CD8-positive, alpha-beta memory T cell (primary cell): Measurements from ENCODE around the gene KDM1B. TPM values are rescaled to one million over a fixed set of nuclear protein-coding genes. Genes with fewer than 3 reads are reported as not detected.
"Not testable (repeated sequence)": the region's sequence is repeated elsewhere in the genome, so short reads cannot be mapped to it uniquely, and the experiment has no call there.

Source experiments
- CTCF ChIA-PET: fragments of 350-600 bp; sonication (Branson Sonifier 250); formaldehyde crosslinking; loops from one replicate; lab custom pipeline; 2021; ENCODE audit warnings: antibody characterized with exemption; lab: Charles Lee
- POLR2A ChIA-PET: fragments of 350-600 bp; sonication (Branson Sonifier 250); formaldehyde crosslinking; loops from one replicate; lab custom pipeline; 2021; ENCODE audit warnings: antibody characterized with exemption; lab: Charles Lee
- DNase-seq, 5 donors: peaks; one replicate each; pipeline versions ENCODE4 v3.0.0 to v3.0.0-alpha.2; 2020 to 2022; ENCODE audit warnings: mixed read lengths in 1 of 5
- H3K27ac ChIP-seq: one replicate; pipeline ENCODE4 v1.7.0; 2013; ENCODE audit warnings: low read depth, mild to moderate bottlenecking, low read length, moderate library complexity
- H3K27me3 ChIP-seq: 2 replicates; pipeline ENCODE4 v1.7.0; 2013; ENCODE audit warnings: low read length, mild to moderate bottlenecking; ENCODE audit not compliant: insufficient read depth, poor library complexity, severe bottlenecking
- H3K36me3 ChIP-seq: 2 replicates; pipeline ENCODE4 v1.7.0; 2013; ENCODE audit warnings: mild to moderate bottlenecking, low read length, moderate library complexity; ENCODE audit not compliant: insufficient read depth
- H3K4me1 ChIP-seq: 2 replicates; pipeline ENCODE4 v1.7.0; 2013; ENCODE audit warnings: mild to moderate bottlenecking, low read length, moderate library complexity; ENCODE audit not compliant: insufficient read depth
- H3K4me3 ChIP-seq: 2 replicates; pipeline ENCODE4 v1.7.0; 2013; ENCODE audit warnings: mild to moderate bottlenecking, low read length
- H3K9me3 ChIP-seq: 2 replicates; pipeline ENCODE4 v1.7.0; 2013; ENCODE audit warnings: mild to moderate bottlenecking, low read length
- H3K27ac Mint-ChIP-seq, 8 donors: one replicate each; pipeline ENCODE4 v1.8.0; 2020 to 2021; ENCODE audit warnings: mixed read lengths in 8 of 8, mild to moderate bottlenecking in 6 of 8, inconsistent platforms in 3 of 8, moderate library complexity in 3 of 8
- H3K27me3 Mint-ChIP-seq, 2 donors: one replicate each; pipeline ENCODE4 v1.8.0; 2020 to 2021; ENCODE audit warnings: mixed read lengths in 2 of 2, mild to moderate bottlenecking in 1 of 2, moderate library complexity in 1 of 2
- H3K36me3 Mint-ChIP-seq, 3 donors: one replicate each; pipeline ENCODE4 v1.8.0; 2020 to 2021; ENCODE audit warnings: mixed read lengths in 3 of 3, inconsistent platforms in 1 of 3, mild to moderate bottlenecking in 1 of 3
- H3K4me1 Mint-ChIP-seq, 3 donors: one replicate each; pipeline ENCODE4 v1.8.0; 2020 to 2021; ENCODE audit warnings: mixed read lengths in 3 of 3, inconsistent platforms in 1 of 3, mild to moderate bottlenecking in 1 of 3
- H3K4me3 Mint-ChIP-seq, 7 donors: one replicate each; pipeline ENCODE4 v1.8.0; 2020 to 2021; ENCODE audit warnings: mixed read lengths in 7 of 7, mild to moderate bottlenecking in 6 of 7, moderate library complexity in 4 of 7, inconsistent platforms in 2 of 7
- H3K9me3 Mint-ChIP-seq, 5 donors: one replicate each; pipeline ENCODE4 v1.8.0; 2020 to 2022; ENCODE audit warnings: mixed read lengths in 5 of 5, mild to moderate bottlenecking in 3 of 5, moderate library complexity in 2 of 5, inconsistent platforms in 1 of 5
- polyA plus RNA-seq: library from polyadenylated mRNA; unstranded; fragments of 300-500 nt; fragmentation: Illumina TruSeq; gene quantifications from one replicate; pipeline ENCODE4 v1.2.3, GENCODE V29; 2021
- total RNA-seq, 2 experiments: library from RNA; stranded (reverse); gene quantifications; one replicate each; pipeline ENCODE4 v1.2.3, GENCODE V29; 2021

The KDM1B gene
- total and polyA plus RNA-seq, 3 experiments from 2014 or later = 0.84 to 13.4 (median 12.6) TPM

DNA sequence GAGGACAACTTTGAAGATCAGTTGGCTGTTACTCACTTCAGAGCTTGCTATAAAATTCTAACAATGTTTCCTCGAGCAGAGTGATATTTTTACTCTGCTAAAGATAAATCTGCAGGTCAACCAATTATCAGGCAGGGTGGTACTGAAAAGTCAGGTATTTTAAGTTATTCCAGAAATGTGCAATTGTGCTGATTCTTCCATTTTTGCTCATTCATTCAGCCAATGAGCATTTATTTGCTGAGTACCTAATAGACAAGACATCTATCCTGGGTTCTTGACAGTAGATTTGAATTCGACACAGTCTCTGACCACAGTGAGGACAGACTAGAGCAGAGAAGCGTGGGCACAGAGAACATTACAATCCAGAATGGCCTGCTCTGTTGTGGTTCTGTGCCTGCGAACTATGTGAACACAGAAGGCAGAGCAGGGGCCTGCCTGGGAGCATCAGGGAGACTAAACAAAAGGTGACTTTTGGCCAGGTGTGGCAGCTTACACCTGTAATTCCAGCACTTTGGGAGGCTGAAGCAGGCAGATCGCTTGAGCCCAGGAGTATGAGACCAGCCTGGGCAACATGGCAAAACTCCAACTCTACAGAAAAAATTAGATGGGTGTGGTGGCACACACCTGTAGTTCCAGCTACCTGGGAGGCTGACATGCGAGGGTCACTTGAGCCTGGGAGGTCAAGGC is 15.1 kb upstream of the KDM1B start:
- Mint-ChIP-seq H3K9me3 (no peaks in the 10 kb centered on the region), H3K27me3 (no peaks in the 10 kb centered on the region), H3K36me3 (peaks cover 20 to 80% (median 33%) of the 10 kb centered on the region in 3 donors), H3K27ac (no peak overlapping the region), H3K4me1 (peaks cover 0 to 4% (median 3%) of the 10 kb centered on the region in 3 donors), H3K4me3 (no peak overlapping the region)
- POLR2A ChIA-PET = no interaction called here
- Histone ChIP-seq H3K27ac (no peak overlapping the region), H3K27me3 (no peaks in the 10 kb centered on the region), H3K4me3 (no peak overlapping the region), H3K4me1 (no peaks in the 10 kb centered on the region), H3K36me3 (peaks cover 11% of the 10 kb centered on the region), H3K9me3 (no peaks in the 10 kb centered on the region)
- CTCF ChIA-PET = no interaction called here
- DNase-seq = no peak

DNA sequence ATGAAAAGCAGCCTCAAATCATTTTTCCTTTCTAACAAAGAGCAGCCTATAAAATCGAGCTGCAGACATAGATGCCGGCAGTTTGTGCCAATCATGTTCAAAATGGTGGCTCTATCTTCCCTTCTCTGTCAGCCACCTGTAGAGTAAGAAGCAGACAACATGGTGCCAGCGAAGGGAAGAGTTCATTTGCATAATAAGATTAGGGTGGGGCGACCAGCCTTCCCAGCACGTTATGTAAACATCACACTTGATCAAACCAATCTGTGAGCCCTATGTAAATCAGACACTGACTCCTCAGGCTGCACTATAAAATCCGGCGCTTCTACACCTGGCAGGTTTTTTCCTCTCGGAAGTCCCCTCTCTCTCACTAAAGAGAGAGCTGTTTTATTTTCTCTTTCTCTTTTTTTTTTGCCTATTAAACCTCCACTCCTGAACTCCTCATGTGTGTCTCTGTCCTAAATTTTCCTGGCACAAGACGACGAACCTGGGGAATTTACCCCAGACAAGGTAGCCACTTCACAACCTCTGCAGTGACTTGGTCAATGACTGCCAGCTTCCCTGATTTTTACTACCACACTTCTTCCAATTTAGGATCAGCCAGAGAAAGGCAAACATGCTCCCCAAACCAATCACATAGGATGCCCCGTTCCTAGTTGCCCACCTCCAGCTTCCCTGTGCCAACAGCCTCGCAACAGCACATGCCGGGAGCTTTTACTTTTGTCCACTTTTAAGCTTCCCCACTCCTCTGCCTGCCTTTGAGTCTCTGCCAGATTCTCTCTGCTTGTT is 13.2 kb upstream of the KDM1B start:
- Histone ChIP-seq H3K27me3 (no peaks in the 10 kb centered on the region), H3K4me3 (no peak overlapping the region), H3K27ac (no peak overlapping the region), H3K4me1 (no peaks in the 10 kb centered on the region), H3K9me3 (no peaks in the 10 kb centered on the region), H3K36me3 (peaks cover 14% of the 10 kb centered on the region)
- Mint-ChIP-seq H3K27me3 (no peaks in the 10 kb centered on the region), H3K9me3 (no peaks in the 10 kb centered on the region), H3K36me3 (peaks cover 21 to 79% (median 29%) of the 10 kb centered on the region in 3 donors), H3K27ac (peak overlapping the region in 2 of 8 donors; percentile 36 to 37), H3K4me1 (no peaks in the 10 kb centered on the region), H3K4me3 (no peak overlapping the region)
- no peak for DNase-seq
- CTCF ChIA-PET = no interaction called here
- POLR2A ChIA-PET = no interaction called here

DNA sequence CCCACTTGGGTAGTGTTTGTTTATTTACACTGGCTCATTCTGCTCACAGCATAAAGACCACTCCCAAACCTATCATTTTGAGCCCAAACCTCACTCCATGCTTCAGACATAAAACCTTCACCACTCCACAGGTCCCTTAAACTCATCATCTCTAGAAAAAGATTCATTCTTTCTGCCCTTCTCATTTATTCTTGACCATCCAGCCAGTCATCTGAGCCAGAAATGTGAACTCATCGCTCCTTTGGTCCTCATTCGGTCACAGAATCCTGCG is 12.7 kb upstream of the KDM1B start:
- H3K36me3 Mint-ChIP-seq = peaks cover 27 to 79% (median 30%) of the 10 kb centered on the region in 3 donors
- no peaks in the 10 kb centered on the region for H3K9me3 Mint-ChIP-seq
- H3K9me3 ChIP-seq = no peaks in the 10 kb centered on the region
- H3K27me3 Mint-ChIP-seq = no peaks in the 10 kb centered on the region
- H3K27ac Mint-ChIP-seq = peak overlapping the region in 1 of 8 donors; percentile 37
- ChIA-PET POLR2A (no interaction called here), CTCF (no interaction called here)
- H3K4me3 ChIP-seq = no peak overlapping the region
- H3K36me3 ChIP-seq = peaks cover 14% of the 10 kb centered on the region
- H3K27me3 ChIP-seq = no peaks in the 10 kb centered on the region
- H3K4me1 Mint-ChIP-seq = no peaks in the 10 kb centered on the region
- DNase-seq = no peak
- no peaks in the 10 kb centered on the region for H3K4me1 ChIP-seq
- no peak overlapping the region for H3K4me3 Mint-ChIP-seq
- no peak overlapping the region for H3K27ac ChIP-seq

DNA sequence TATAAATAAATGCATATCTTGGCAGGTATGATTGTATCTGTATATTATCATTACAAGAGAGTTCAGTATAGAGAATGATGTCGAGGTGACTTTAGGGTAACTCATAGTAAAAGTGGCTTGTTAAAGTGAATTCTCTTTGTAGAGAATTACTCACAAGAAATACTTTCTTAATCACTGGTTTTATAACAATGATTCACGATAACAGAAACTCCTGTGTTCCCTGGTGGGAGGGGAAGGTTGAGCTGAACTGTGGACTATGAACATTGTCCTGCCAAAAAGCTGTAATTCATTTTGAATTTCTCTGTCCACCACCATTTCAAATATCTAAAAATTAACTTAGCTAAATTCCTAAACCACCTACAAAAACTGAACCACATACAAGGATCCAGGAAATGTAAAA is 8.1 kb upstream of the KDM1B start:
- Mint-ChIP-seq H3K9me3 (no peaks in the 10 kb centered on the region), H3K27me3 (no peaks in the 10 kb centered on the region), H3K4me3 (no peak overlapping the region), H3K4me1 (peaks cover 3 to 8% (median 6%) of the 10 kb centered on the region in 3 donors), H3K27ac (no peak overlapping the region), H3K36me3 (peaks cover 26 to 54% (median 28%) of the 10 kb centered on the region in 3 donors)
- DNase-seq = no peak
- H3K4me1 ChIP-seq = no peaks in the 10 kb centered on the region
- no peaks in the 10 kb centered on the region for H3K27me3 ChIP-seq
- no peak overlapping the region for H3K4me3 ChIP-seq
- ChIA-PET POLR2A (interaction anchor here (0.7 kb wide), 1 partner anchor 353 kb away, joined by 3 read pairs; no protein-coding TSS in a partner anchor), CTCF (no interaction called here)
- H3K36me3 ChIP-seq = peaks cover 14% of the 10 kb centered on the region
- no peak overlapping the region for H3K27ac ChIP-seq
- no peaks in the 10 kb centered on the region for H3K9me3 ChIP-seq

DNA sequence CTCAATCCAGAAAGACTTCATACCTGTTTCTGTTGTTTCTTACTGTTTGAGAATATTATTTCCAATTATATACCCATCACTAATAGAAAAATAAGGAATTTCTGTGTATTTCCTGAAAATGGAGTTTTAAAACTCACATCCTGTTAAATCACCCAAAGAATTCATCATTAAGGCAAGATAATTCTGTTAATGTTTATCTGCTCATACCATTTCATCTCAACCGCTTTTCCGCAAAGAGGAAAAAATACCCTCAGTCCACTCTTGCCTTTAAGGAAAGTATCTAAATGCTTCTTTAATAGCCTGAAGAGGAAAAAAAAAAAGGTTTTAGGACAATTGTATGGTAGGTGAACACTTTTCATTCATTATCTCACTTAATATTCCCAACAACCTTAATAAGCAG is 7.6 kb upstream of the KDM1B start:
- ChIA-PET POLR2A (interaction anchor here (0.7 kb wide), 1 partner anchor 354 kb away, joined by 3 read pairs; no protein-coding TSS in a partner anchor), CTCF (no interaction called here)
- H3K27ac Mint-ChIP-seq = no peak overlapping the region
- Histone ChIP-seq H3K27me3 (no peaks in the 10 kb centered on the region), H3K27ac (no peak overlapping the region), H3K36me3 (peaks cover 12% of the 10 kb centered on the region), H3K4me1 (peaks cover under 1% of the 10 kb centered on the region), H3K4me3 (no peak overlapping the region), H3K9me3 (no peaks in the 10 kb centered on the region)
- no peak for DNase-seq
- no peaks in the 10 kb centered on the region for H3K9me3 Mint-ChIP-seq
- no peaks in the 10 kb centered on the region for H3K27me3 Mint-ChIP-seq
- no peak overlapping the region for H3K4me3 Mint-ChIP-seq
- H3K36me3 Mint-ChIP-seq = peaks cover 23 to 49% (median 23%) of the 10 kb centered on the region in 3 donors
- H3K4me1 Mint-ChIP-seq = peaks cover 5 to 12% (median 10%) of the 10 kb centered on the region in 3 donors

DNA sequence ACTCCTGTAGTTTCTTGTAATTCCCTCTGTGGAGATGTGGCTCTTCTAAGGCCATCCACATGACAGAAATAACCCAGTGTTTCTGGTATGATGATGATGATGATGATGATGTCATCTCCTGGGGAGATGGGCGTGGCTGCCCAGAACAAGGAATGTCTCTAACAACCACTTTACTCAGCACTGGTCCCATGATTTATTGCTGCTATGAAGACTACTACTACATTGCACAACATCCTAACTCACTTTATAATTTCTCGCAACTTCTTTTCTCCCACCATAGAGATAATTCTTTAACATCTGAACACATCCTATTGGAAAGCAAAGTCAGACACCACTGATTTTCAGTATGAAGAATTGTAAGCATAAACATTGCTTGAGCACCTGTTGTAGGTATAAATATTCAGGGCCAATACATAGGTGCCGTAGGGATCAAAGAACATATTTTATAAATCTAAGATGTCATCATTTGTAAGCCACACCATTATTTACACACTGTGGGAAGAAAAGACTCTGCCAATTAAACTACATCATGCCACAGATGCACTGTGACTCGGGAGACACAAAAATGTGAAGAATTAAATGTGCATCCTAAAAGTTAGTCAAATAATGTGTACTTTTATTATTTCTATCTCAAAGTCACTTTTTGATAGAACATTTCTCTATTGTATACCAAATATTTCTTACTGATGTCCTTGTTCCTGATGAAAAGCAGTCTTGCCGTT is 6.8 kb upstream of the KDM1B start:
- Mint-ChIP-seq H3K9me3 (no peaks in the 10 kb centered on the region), H3K36me3 (peaks cover 17 to 41% (median 18%) of the 10 kb centered on the region in 3 donors), H3K4me1 (peaks cover 12 to 20% (median 18%) of the 10 kb centered on the region in 3 donors), H3K27me3 (no peaks in the 10 kb centered on the region), H3K4me3 (no peak overlapping the region), H3K27ac (no peak overlapping the region)
- ChIA-PET POLR2A (no interaction called here), CTCF (no interaction called here)
- H3K9me3 ChIP-seq = no peaks in the 10 kb centered on the region
- no peaks in the 10 kb centered on the region for H3K27me3 ChIP-seq
- no peak for DNase-seq
- peaks cover 5% of the 10 kb centered on the region for H3K36me3 ChIP-seq
- H3K4me3 ChIP-seq = no peak overlapping the region
- H3K4me1 ChIP-seq = peaks cover 9% of the 10 kb centered on the region
- no peak overlapping the region for H3K27ac ChIP-seq

DNA sequence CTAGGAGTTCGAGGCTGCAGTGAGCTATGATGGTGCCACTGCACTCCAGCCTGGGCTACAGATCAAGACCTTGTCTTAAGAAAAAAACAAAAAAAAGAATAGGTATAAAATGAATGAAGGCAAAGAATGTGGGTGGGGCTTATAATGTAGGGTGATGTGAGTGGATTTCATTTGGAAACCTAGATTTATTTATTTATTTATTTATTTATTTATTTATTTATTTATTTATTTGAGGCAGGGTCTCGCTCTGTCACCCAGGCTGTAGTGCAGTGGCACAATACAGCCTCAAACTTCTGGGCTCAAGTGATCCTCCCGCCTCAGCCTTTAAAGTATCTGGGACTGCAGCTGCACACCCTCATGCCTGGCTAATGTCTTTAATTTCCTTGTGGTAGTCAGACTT is 3.8 kb upstream of the KDM1B start:
- CTCF ChIA-PET = interaction anchor here (1.0 kb wide), 1 partner anchor 29 kb away, joined by 3 read pairs; the partner anchor contains the start of gene NHLRC1
- H3K27ac ChIP-seq, H3K36me3 ChIP-seq, H3K9me3 Mint-ChIP-seq, H3K4me3 ChIP-seq, POLR2A ChIA-PET, H3K27me3 Mint-ChIP-seq, H3K27ac Mint-ChIP-seq, H3K9me3 ChIP-seq, H3K27me3 ChIP-seq, DNase-seq: not testable (repeated sequence)
- peak overlapping the region in 1 of 7 donors; percentile 48 for H3K4me3 Mint-ChIP-seq
- peaks cover 23 to 38% (median 36%) of the 10 kb centered on the region in 3 donors for H3K4me1 Mint-ChIP-seq
- H3K36me3 Mint-ChIP-seq = peaks cover 17 to 38% (median 18%) of the 10 kb centered on the region in 3 donors
- peaks cover 23% of the 10 kb centered on the region for H3K4me1 ChIP-seq
